Stimulated activated CD8-positive, alpha-beta memory T cell treated with anti-CD3 and anti-CD28 coated beads, Interleukin-4, amount 100 ng/mL, for 24 hours (primary cell): ENCODE data around the gene ZNF655.
"Not testable (repeated sequence)": the region's sequence is repeated elsewhere in the genome, so short reads cannot be mapped to it uniquely, and the experiment has no call there.

Experiments used
- DNase-seq: peaks from one replicate; pipeline ENCODE4 v3.0.0-alpha.2; 2020; ENCODE audit warnings: low read depth

The ZNF655 gene

GRCh38 chr7:99560834-99561736 is 2.6 kb downstream of the ZNF655 start:
- DNase-seq: no peak

GRCh38 chr7:99561737-99562051 is 3.3 kb downstream of the ZNF655 start:
- no peak for DNase-seq

GRCh38 chr7:99562114-99562784 is 3.8 kb downstream of the ZNF655 start:
- DNase-seq: no peak

- no peak for DNase-seq
Measured at GRCh38 chr7:99562832-99563231, 4.4 kb downstream of the ZNF655 start.

GRCh38 chr7:99563650-99564049 is 5.2 kb downstream of the ZNF655 start:
- DNase-seq: no peak

GRCh38 chr7:99568770-99569169 is 10.3 kb downstream of the ZNF655 start:
- not testable (repeated sequence) for DNase-seq

GRCh38 chr7:99571768-99572167 is 13.3 kb downstream of the ZNF655 start:
- no peak for DNase-seq

GRCh38 chr7:99573257-99573656 is 14.8 kb downstream of the ZNF655 start:
- DNase-seq: no peak

GRCh38 chr7:99576251-99576650 is 17.8 kb downstream of the ZNF655 start:
- DNase-seq: no peak

GRCh38 chr7:99579281-99579955 is 21.0 kb downstream of the ZNF655 start:
- DNase-seq: no peak

- DNase-seq: peak; percentile 40
Measured at GRCh38 chr7:99579956-99580777, 21.7 kb downstream of the ZNF655 start.

- DNase-seq: not testable (repeated sequence)
Measured at GRCh38 chr7:99580778-99581332, 22.4 kb downstream of the ZNF655 start.

GRCh38 chr7:99588868-99589267 is 30.4 kb downstream of the ZNF655 start:
- no peak for DNase-seq

GRCh38 chr7:99594948-99595745 is 36.7 kb downstream of the ZNF655 start:
- no peak for DNase-seq

GRCh38 chr7:99596408-99596955 is 38.0 kb downstream of the ZNF655 start:
- no peak for DNase-seq

GRCh38 chr7:99597762-99598501 is 39.5 kb downstream of the ZNF655 start, which contains the start of gene TMEM225B:
Gene TMEM225B, plus strand, starts transcription at chr7:99598267. Its CDS starts 6,122 bp downstream, at chr7:99604389.
- no peak for DNase-seq

GRCh38 chr7:99599836-99600235 is 41.4 kb downstream of the ZNF655 start:
- DNase-seq: no peak

- no peak for DNase-seq
Measured at GRCh38 chr7:99601656-99602310, 43.3 kb downstream of the ZNF655 start.

- no peak for DNase-seq
Measured at GRCh38 chr7:99605527-99605926, 47.1 kb downstream of the ZNF655 start.
